Fibroblast of the aortic adventitia (primary cell): Measurements from ENCODE around the gene FBXL17. TPM values are rescaled to one million over a fixed set of nuclear protein-coding genes. Genes with fewer than 3 reads are reported as not detected.

ENCODE experiments used
- DNase-seq: peaks from one replicate; pipeline ENCODE4 v3.0.0-alpha.2; 2010; ENCODE audit warnings: low read depth
- H3K4me3 ChIP-seq: 2 replicates; pipeline ENCODE4 v1.5.1; 2011; ENCODE audit warnings: low read depth, mild to moderate bottlenecking, control low read depth, low read length, moderate library complexity
- CTCF ChIP-seq: IDR thresholded peaks from 2 replicates; pipeline ENCODE4 v1.5.1; 2011; ENCODE audit warnings: mild to moderate bottlenecking, low read length, control low read depth, inconsistent platforms; ENCODE audit not compliant: insufficient read depth
- total RNA-seq: library from RNA; depleted of rRNA; stranded (reverse); fragments of >200 nt; gene quantifications from 2 replicates; pipeline ENCODE4 v1.2.3, GENCODE V29; 2012; ENCODE audit warnings: low replicate concordance

Gene FBXL17
- total RNA-seq, 1 donor: 19.7 TPM

GRCh38 chr5:108115673-108116072, 266.2 kb downstream of the FBXL17 start:
- H3K4me3 ChIP-seq: no peak overlapping the region
- no peak for DNase-seq
- no peak for TF ChIP-seq CTCF

- no peak for TF ChIP-seq CTCF
- no peak overlapping the region for H3K4me3 ChIP-seq
- no peak for DNase-seq
Measured at GRCh38 chr5:108113950-108114349, 267.9 kb downstream of the FBXL17 start.

GRCh38 chr5:108111736-108112135, 270.2 kb downstream of the FBXL17 start:
- DNase-seq: no peak
- no peak overlapping the region for H3K4me3 ChIP-seq
- no peak for TF ChIP-seq CTCF

- TF ChIP-seq CTCF: no peak
- no peak overlapping the region for H3K4me3 ChIP-seq
- DNase-seq: no peak
Measured at GRCh38 chr5:108109059-108109458, 272.8 kb downstream of the FBXL17 start.

- DNase-seq: no peak
- no peak for TF ChIP-seq CTCF
- H3K4me3 ChIP-seq: no peak overlapping the region
Measured at GRCh38 chr5:108104448-108104847, 277.4 kb downstream of the FBXL17 start.

- no peak overlapping the region for H3K4me3 ChIP-seq
- no peak for TF ChIP-seq CTCF
- DNase-seq: peak; percentile 4
Measured at GRCh38 chr5:108102463-108102862, 279.4 kb downstream of the FBXL17 start.

- H3K4me3 ChIP-seq: no peak overlapping the region
- DNase-seq: no peak
- TF ChIP-seq CTCF: no peak
Measured at GRCh38 chr5:108101821-108102220, 280.1 kb downstream of the FBXL17 start.
